GM23338 (cell line): ENCODE results near the gene GTPBP4. TPM values are rescaled to one million over a fixed set of nuclear protein-coding genes. Genes with fewer than 3 reads are reported as not detected.

Source experiments
- ATAC-seq: fragments of 200-7000 bp; cut with Tn5 transposase; 3 replicates; pipeline ENCODE4 v1.9.1; 2020
- DNase-seq: peaks from one replicate; pipeline ENCODE4 v3.0.0-alpha.2; 2015; ENCODE audit warnings: low spot score
- H2AFZ ChIP-seq: fragments of 200-600 bp; sonication (generic); 2 replicates; pipeline ENCODE4 v1.8.0; 2016; ENCODE audit warnings: antibody characterized with exemption, mild to moderate bottlenecking, moderate library complexity
- H3F3A ChIP-seq: fragments of 200-600 bp; sonication (generic); replicated peaks from 2 replicates; pipeline ENCODE4 v1.8.0; 2017; ENCODE audit warnings: antibody characterized with exemption, mixed run types, low read depth
- H3K27ac ChIP-seq: fragments of 200-600 bp; sonication (generic); 2 replicates; pipeline ENCODE4 v1.6.1; 2016; ENCODE audit warnings: low read depth
- H3K27me3 ChIP-seq: fragments of 200-600 bp; sonication (generic); 2 replicates; pipeline ENCODE4 v1.8.0; 2016; ENCODE audit warnings: mild to moderate bottlenecking, mixed run types, moderate library complexity; ENCODE audit not compliant: insufficient read depth
- H3K36me3 ChIP-seq: fragments of 200-600 bp; sonication (generic); 2 replicates; pipeline ENCODE4 v1.8.0; 2016; ENCODE audit warnings: mild to moderate bottlenecking; ENCODE audit not compliant: insufficient read depth
- H3K4me1 ChIP-seq: fragments of 200-600 bp; sonication (generic); 2 replicates; pipeline ENCODE4 v1.8.0; 2016; ENCODE audit warnings: mild to moderate bottlenecking, moderate library complexity; ENCODE audit not compliant: insufficient read depth
- H3K4me2 ChIP-seq: fragments of 200-600 bp; sonication (generic); 2 replicates; pipeline ENCODE4 v1.7.1; 2017; ENCODE audit warnings: mixed run types
- H3K4me3 ChIP-seq: fragments of 200-600 bp; sonication (generic); 2 replicates; pipeline ENCODE4 v1.6.1; 2016; ENCODE audit warnings: mixed run types
- H3K79me2 ChIP-seq: fragments of 200-600 bp; sonication (generic); replicated peaks from 2 replicates; pipeline ENCODE4 v1.8.0; 2017; ENCODE audit warnings: mild to moderate bottlenecking; ENCODE audit not compliant: insufficient read depth
- H3K9me2 ChIP-seq: fragments of 200-600 bp; sonication (generic); 2 replicates; pipeline ENCODE4 v1.8.0; 2017; ENCODE audit not compliant: insufficient read depth
- H4K20me1 ChIP-seq: fragments of 200-600 bp; sonication (generic); replicated peaks from 2 replicates; pipeline ENCODE4 v1.8.0; 2017; ENCODE audit warnings: mild to moderate bottlenecking; ENCODE audit not compliant: insufficient read depth
- H3K27ac Mint-ChIP-seq: 2 replicates; pipeline ENCODE4 v1.8.0; 2020; ENCODE audit warnings: inconsistent platforms, mild to moderate bottlenecking, moderate library complexity, mixed read lengths
- H3K27me3 Mint-ChIP-seq: 3 replicates; pipeline ENCODE4 v1.8.0; 2022; ENCODE audit warnings: low read depth, mild to moderate bottlenecking, moderate library complexity, mixed read lengths, inconsistent platforms; ENCODE audit not compliant: insufficient read depth, poor library complexity
- H3K36me3 Mint-ChIP-seq: 3 replicates; pipeline ENCODE4 v1.8.0; 2021; ENCODE audit warnings: low read depth, mild to moderate bottlenecking, inconsistent platforms, moderate library complexity, mixed read lengths
- H3K4me1 Mint-ChIP-seq: 3 replicates; pipeline ENCODE4 v1.8.0; 2020; ENCODE audit warnings: mild to moderate bottlenecking, inconsistent platforms, mixed read lengths
- H3K4me3 Mint-ChIP-seq: 3 replicates; pipeline ENCODE4 v1.8.0; 2021; ENCODE audit warnings: moderate library complexity, mild to moderate bottlenecking, inconsistent platforms, mixed read lengths
- H3K9me3 Mint-ChIP-seq: 3 replicates; pipeline ENCODE4 v1.8.0; 2020; ENCODE audit warnings: moderate library complexity, mild to moderate bottlenecking, inconsistent platforms, mixed read lengths
- CREB1 ChIP-seq: fragments of 250-450 bp; sonication (Bioruptor Pico); IDR thresholded peaks from 2 replicates; pipeline ENCODE4 v1.5.0; 2020; ENCODE audit warnings: low read depth, mild to moderate bottlenecking, moderate library complexity
- ETS1 ChIP-seq: IDR thresholded peaks from 2 replicates; pipeline ENCODE4 v1.6.1; 2016; ENCODE audit warnings: antibody characterized with exemption
- EZH2 ChIP-seq: fragments of 200-600 bp; sonication (generic); IDR thresholded peaks from one replicate; pipeline ENCODE4 v1.8.0; 2017; ENCODE audit warnings: antibody characterized with exemption, mild to moderate bottlenecking, low read depth; ENCODE audit not compliant: unreplicated experiment
- EZH2phosphoT487 ChIP-seq: fragments of 200-600 bp; sonication (generic); IDR thresholded peaks from one replicate; pipeline ENCODE4 v1.8.1; 2018; ENCODE audit warnings: antibody characterized with exemption; ENCODE audit not compliant: unreplicated experiment
- JUNB ChIP-seq: IDR thresholded peaks from one replicate; pipeline ENCODE4 v1.6.1; 2016; ENCODE audit warnings: antibody characterized with exemption; ENCODE audit not compliant: unreplicated experiment
- NANOG ChIP-seq: IDR thresholded peaks from 2 replicates; pipeline ENCODE4 v1.6.1; 2016; ENCODE audit warnings: antibody characterized with exemption, borderline replicate concordance
- POLR2AphosphoS5 ChIP-seq: IDR thresholded peaks from 2 replicates; pipeline ENCODE4 v1.6.1; 2016; ENCODE audit warnings: antibody characterized with exemption, low read depth
- REST ChIP-seq: IDR thresholded peaks from one replicate; pipeline ENCODE4 v1.6.1; 2018; ENCODE audit warnings: antibody characterized with exemption; ENCODE audit not compliant: unreplicated experiment
- STAT1 ChIP-seq: IDR thresholded peaks from one replicate; pipeline ENCODE4 v1.6.1; 2016; ENCODE audit warnings: antibody characterized with exemption; ENCODE audit not compliant: unreplicated experiment
- ZNF114 ChIP-seq: fragments of 250-450 bp; sonication (Bioruptor Pico); IDR thresholded peaks from 2 replicates; pipeline ENCODE4 v1.5.0; 2020; ENCODE audit warnings: mild to moderate bottlenecking, moderate library complexity
- ZNF331 ChIP-seq: fragments of 250-450 bp; sonication (Bioruptor Pico); IDR thresholded peaks from 2 replicates; pipeline ENCODE4 v1.5.0; 2020; ENCODE audit warnings: low read depth, mild to moderate bottlenecking, moderate library complexity
- ZNF462 ChIP-seq: fragments of 250-450 bp; sonication (Bioruptor Pico); IDR thresholded peaks from 2 replicates; pipeline ENCODE4 v1.5.0; 2020; ENCODE audit warnings: mild to moderate bottlenecking, moderate library complexity
- polyA plus RNA-seq: library from polyadenylated mRNA; unstranded; fragments of >200 nt; fragmentation: Nextera tagmentation; extraction: Ambion mirVana; gene quantifications from 2 replicates; pipeline ENCODE4 v1.2.1, GENCODE V29; 2016
- total RNA-seq: library from RNA; depleted of rRNA; stranded (reverse); fragments of >200 nt; shearing (Covaris generic); gene quantifications from 2 replicates; pipeline ENCODE4 v1.2.3, GENCODE V29; 2014
- TF ChIP-seq, protein P1 (sequence below), 2 experiments: fragments of 200-600 bp in 1 of 2; sonication (generic) in 1 of 2; conservative IDR thresholded peaks; 2 replicates each; pipeline versions ENCODE4 v1.5.1 to v1.6.1; 2016 to 2017; ENCODE audit warnings: antibody characterized with exemption in 2 of 2, low read depth in 2 of 2, mild to moderate bottlenecking in 2 of 2, moderate library complexity in 1 of 2

The GTPBP4 gene
- total and polyA plus RNA-seq, 2 experiments from 2014 or later = 56.5 to 62.6 TPM

- ATAC-seq (no peak), DNase-seq (peak; percentile 39)
- Histone ChIP-seq H2AFZ (no peak overlapping the region), H3K36me3 (0 out of 2 replicates have a peak, but pooled peaks cover 5% of the 10 kb centered on the region), H3K27ac (no peak overlapping the region), H4K20me1 (peaks cover 30% of the 10 kb centered on the region), H3K27me3 (no peaks in the 10 kb centered on the region), H3K79me2 (peaks cover 38% of the 10 kb centered on the region), H3K4me1 (peaks cover 21% of the 10 kb centered on the region), H3K9me2 (no peaks in the 10 kb centered on the region), H3K4me2 (peak overlapping the region; percentile 93), H3K4me3 (peak overlapping the region; percentile 99), H3F3A (0 out of 2 replicates have a peak, but pooled peaks cover 11% of the 10 kb centered on the region)
- Mint-ChIP-seq H3K4me1 (peaks cover 17% of the 10 kb centered on the region), H3K36me3 (peaks cover 32% of the 10 kb centered on the region), H3K9me3 (peaks cover under 1% of the 10 kb centered on the region; the same call in 2 of the 3 replicates), H3K27ac (no peak overlapping the region), H3K4me3 (peak overlapping the region; percentile 98), H3K27me3 (peaks cover 19% of the 10 kb centered on the region)
- TF ChIP-seq NANOG (no peak), STAT1 (no peak), ZNF114 (CRISPR knock-in tag) (no peak), EZH2phosphoT487 (no peak), ZNF331 (no peak), POLR2AphosphoS5 (no peak), CREB1 (CRISPR knock-in tag) (no peak), EZH2 (no peak), REST (no peak), ZNF462 (no peak), JUNB (no peak), ETS1 (no peak)
- TF ChIP-seq, protein P1, sequence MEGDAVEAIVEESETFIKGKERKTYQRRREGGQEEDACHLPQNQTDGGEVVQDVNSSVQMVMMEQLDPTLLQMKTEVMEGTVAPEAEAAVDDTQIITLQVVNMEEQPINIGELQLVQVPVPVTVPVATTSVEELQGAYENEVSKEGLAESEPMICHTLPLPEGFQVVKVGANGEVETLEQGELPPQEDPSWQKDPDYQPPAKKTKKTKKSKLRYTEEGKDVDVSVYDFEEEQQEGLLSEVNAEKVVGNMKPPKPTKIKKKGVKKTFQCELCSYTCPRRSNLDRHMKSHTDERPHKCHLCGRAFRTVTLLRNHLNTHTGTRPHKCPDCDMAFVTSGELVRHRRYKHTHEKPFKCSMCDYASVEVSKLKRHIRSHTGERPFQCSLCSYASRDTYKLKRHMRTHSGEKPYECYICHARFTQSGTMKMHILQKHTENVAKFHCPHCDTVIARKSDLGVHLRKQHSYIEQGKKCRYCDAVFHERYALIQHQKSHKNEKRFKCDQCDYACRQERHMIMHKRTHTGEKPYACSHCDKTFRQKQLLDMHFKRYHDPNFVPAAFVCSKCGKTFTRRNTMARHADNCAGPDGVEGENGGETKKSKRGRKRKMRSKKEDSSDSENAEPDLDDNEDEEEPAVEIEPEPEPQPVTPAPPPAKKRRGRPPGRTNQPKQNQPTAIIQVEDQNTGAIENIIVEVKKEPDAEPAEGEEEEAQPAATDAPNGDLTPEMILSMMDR (conservative IDR thresholded peaks at IDR 0.05; ENCODE audit: low read depth in 2 of 2) = no peak
Observed at GRCh38 chr10:986881-987619, 1.2 kb upstream of the GTPBP4 start.
